ENCODE data around the gene EGFR.

Gene EGFR

DNA sequence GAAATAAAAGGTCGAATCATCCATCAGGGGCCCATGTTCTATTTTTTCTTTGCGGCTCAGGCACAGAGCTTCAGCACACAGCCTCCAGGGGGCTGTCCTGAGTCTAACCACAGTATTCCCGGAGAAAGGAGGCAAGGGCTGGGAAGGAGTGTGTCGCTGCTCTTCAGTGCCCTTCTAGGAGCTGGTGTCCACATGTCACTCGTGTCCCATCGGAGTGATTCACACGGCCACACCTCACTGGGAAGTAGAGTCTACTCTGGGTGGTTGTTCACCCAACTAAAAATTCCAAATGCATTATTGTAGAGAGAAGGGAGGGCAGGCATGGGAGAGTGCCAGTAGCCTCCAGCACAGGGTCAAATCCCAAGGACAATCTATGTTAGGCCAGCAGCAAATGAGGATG is 231.5 kb downstream of the EGFR start:
- no peak for DNase-seq (ENCODE audit: low read depth)

GRCh38 chr7:55251313-55251712 is 232.5 kb downstream of the EGFR start:
- no peak for DNase-seq (ENCODE audit: low read depth)

GRCh38 chr7:55251911-55252310 is 233.1 kb downstream of the EGFR start:
- DNase-seq (ENCODE audit: low read depth): no peak

GRCh38 chr7:55252386-55252785 is 233.6 kb downstream of the EGFR start:
- no peak for DNase-seq (ENCODE audit: low read depth)

GRCh38 chr7:55253188-55253587 is 234.4 kb downstream of the EGFR start:
- no peak for DNase-seq (ENCODE audit: low read depth)

- DNase-seq (ENCODE audit: low read depth): no peak
Observed at GRCh38 chr7:55254242-55254595, 235.4 kb downstream of the EGFR start.

DNA sequence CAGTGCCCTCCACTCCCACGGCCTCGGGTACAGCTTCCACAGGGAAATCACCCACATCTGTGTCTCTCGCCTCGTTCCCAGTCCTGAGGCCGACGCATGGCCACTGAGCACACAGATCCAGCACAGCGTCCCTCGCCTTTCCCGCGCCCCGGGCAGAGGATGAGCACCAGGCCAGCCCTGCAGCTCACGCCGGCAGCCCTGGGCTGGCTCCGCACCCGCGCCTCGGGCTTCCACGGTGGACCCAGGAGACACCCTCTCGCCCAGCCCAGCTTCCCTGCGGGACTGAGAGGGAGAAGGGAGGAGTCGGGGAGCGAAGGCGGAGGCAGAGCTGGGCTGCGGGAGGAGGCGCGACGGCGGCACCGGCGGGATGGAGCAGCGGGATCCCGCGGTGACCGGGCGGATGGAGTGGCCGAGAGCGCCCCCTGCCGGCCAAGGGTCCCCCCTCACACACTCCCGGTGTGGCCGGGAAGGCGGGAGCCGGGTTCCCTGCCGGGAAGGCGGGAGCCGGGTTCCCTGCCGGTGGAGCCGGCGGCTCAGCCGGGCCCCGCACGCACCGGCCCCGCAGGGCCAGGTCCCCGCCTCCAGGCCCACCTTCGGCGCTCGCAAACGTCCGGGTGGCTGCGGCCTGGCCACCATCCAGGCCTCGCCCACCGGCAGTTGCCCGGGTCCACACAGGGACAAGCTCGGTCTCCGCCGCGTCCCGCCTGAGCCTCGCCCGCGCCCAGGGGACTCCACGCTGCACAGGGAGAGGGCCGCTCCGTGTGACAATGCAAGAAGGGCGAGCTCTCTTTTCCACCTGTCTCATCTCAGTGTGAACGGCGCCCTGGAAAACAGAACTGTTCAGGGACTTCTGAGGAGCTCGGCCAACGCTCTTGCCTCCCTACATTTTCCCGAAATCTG is 236.0 kb downstream of the EGFR start:
- peak; percentile 67 for DNase-seq (ENCODE audit: low read depth)

DNA sequence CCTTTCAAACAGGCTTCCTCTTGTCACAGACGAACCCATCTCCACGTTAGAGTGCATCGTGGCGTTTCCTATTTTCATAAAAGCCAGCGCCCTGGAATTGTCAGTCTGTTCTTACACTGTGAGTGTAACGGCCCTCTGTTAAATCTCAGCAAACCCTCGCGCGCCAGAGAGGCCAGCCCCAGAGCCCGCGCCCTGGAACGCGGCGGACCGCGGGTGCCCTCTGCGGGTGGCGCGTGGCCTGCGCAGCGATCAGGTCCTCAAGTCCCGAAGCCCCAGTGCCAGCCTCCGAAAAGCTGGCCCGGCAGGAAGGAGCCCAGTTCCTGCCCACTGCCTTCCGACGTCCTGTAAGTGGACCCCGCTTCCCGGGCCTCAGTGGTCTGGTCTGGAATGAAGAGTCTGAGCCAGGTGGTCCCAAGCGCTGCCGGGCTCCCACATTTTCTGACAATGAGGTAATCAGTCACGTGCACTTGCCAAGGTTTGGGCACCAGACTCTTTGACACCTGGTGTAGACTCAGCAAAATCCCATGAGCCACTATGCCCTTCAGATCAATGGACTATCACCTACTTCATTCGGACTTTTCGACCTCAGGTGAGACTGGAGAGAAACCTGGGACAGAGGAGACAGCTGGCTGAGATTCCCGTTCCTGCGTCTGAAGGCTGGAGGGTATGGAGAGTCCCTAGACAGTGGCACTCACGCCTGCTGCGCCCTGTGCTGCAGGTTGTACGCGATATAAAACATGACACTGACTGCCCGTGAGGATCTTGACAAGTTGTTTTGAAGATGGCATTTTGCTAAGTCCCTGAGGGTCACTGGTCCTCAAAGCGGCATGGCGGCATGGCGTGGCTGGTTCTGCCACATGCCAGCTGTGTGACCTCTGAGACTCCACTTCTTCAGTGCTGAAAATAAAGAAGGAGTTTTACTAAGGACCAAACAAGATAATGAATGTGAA is 237.0 kb downstream of the EGFR start:
- DNase-seq (ENCODE audit: low read depth): peak; percentile 75

DNA sequence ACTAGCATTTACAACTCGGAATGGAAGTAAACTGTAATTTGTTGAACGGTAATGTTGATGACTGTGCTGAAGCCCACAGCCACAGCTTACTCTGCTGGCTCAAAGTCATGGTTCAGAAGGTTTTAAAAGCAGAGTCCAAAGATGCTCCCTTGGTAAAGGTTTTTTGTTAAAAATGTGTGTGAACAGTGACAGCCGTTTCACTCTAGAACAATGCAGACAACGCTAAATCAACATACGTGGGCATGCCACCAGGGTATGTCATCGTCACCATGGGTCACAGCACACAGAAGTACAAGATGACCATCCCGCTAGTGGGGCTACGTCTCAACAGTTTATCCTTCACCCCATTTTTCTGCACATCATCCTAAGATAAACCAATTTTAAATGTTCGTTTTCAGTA is 239.8 kb downstream of the EGFR start:
- no peak for DNase-seq (ENCODE audit: low read depth)

DNA sequence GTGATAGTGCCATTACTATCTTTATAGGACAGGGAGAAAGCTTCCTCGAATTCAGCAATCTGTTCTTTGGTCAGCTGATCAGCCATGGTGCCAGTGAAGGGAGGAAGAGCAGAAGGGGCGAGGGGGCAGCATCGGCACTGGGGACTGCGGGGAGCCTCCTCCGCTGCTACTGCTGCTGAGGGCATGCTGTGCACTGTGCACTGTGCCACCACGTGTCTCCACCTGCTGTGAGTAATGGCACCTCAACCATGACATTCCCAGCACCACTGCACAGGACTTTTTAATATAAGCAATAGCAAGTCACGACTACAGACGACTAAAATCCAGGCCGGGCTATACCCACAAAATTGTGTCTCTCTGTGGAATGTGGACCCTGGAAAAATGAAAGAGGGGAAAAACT is 241.4 kb downstream of the EGFR start:
- DNase-seq (ENCODE audit: low read depth): no peak

- no peak for DNase-seq (ENCODE audit: low read depth)
Observed at GRCh38 chr7:55260676-55261385, 242.0 kb downstream of the EGFR start.
